WERI-Rb-1 (cell line): ENCODE data around the gene CD79A.

ENCODE experiments used
- DNase-seq: peaks from one replicate; pipeline ENCODE4 v3.0.0-alpha.2; 2020
- H3K27ac ChIP-seq: fragments of 250-450 bp; sonication (Bioruptor Pico); 2 replicates; pipeline ENCODE4 v1.5.1; 2020; ENCODE audit warnings: mild to moderate bottlenecking, moderate library complexity
- H3K27me3 ChIP-seq: fragments of 250-450 bp; sonication (Bioruptor Pico); 2 replicates; pipeline ENCODE4 v1.5.1; 2021; ENCODE audit warnings: mild to moderate bottlenecking, low read depth, moderate library complexity; ENCODE audit not compliant: insufficient read depth, severe bottlenecking
- H3K36me3 ChIP-seq: fragments of 250-450 bp; sonication (Bioruptor Pico); 2 replicates; pipeline ENCODE4 v1.5.1; 2020; ENCODE audit warnings: mild to moderate bottlenecking, moderate library complexity
- H3K4me3 ChIP-seq: 2 replicates; pipeline ENCODE4 v1.5.1; 2011; ENCODE audit warnings: low read depth, mild to moderate bottlenecking, control low read depth, low read length
- H3K9me3 ChIP-seq: fragments of 250-450 bp; sonication (Bioruptor Pico); 2 replicates; pipeline ENCODE4 v1.5.1; 2021; ENCODE audit warnings: mild to moderate bottlenecking, moderate library complexity; ENCODE audit not compliant: severe bottlenecking
- TF ChIP-seq, protein P1 (sequence below): IDR thresholded peaks from 2 replicates; pipeline ENCODE4 v1.5.1; 2011; ENCODE audit warnings: low read depth, mild to moderate bottlenecking, control low read depth, inconsistent platforms, low read length

The CD79A gene

DNA sequence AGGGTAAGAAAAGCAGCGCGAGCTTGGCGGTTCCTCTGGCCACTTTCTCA lies 32.3 kb upstream of the CD79A start, which contains the start of gene DMRTC2:
DMRTC2 (plus strand) TSS at position 42 of the 50 bp plus-strand sequence. CDS start 2,387 bp downstream, outside the sequence.
- TF ChIP-seq, protein P1, sequence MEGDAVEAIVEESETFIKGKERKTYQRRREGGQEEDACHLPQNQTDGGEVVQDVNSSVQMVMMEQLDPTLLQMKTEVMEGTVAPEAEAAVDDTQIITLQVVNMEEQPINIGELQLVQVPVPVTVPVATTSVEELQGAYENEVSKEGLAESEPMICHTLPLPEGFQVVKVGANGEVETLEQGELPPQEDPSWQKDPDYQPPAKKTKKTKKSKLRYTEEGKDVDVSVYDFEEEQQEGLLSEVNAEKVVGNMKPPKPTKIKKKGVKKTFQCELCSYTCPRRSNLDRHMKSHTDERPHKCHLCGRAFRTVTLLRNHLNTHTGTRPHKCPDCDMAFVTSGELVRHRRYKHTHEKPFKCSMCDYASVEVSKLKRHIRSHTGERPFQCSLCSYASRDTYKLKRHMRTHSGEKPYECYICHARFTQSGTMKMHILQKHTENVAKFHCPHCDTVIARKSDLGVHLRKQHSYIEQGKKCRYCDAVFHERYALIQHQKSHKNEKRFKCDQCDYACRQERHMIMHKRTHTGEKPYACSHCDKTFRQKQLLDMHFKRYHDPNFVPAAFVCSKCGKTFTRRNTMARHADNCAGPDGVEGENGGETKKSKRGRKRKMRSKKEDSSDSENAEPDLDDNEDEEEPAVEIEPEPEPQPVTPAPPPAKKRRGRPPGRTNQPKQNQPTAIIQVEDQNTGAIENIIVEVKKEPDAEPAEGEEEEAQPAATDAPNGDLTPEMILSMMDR: no peak
- Histone ChIP-seq H3K4me3 (no peak within 1 kb of the TSS), H3K36me3 (no peaks in the 10 kb centered on the region), H3K27me3 (no peaks in the 10 kb centered on the region), H3K9me3 (no peaks in the 10 kb centered on the region), H3K27ac (no peak within 1 kb of the TSS)
- DNase-seq: no peak

DNA sequence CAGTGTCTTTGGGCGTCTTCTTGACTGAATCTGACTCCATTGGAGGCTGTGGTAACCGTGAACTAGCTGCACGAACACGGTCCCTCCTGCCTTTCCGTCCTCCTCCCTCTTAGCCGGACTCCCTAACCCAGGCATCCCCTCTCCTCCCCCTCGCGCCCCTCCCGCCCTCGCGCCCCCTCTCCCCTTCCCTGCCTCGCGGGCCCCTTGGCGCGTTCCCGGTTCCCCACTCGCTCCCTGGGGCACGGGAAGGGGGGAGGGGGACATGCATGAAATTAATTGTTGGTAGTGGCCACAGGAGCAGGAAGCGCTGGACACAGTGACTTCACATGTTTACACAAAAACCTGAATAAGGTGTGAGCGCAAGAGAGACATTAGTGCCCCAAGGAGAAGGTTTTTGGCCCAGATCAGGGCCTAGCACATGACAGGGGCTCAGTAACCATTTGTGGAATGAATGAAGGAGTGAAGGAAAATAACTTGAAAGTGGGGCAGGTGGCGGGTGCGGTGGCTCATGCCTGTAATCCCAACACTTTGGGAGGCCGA lies 32.0 kb upstream of the CD79A start:
- no peaks in the 10 kb centered on the region for H3K27me3 ChIP-seq
- TF ChIP-seq, protein P1: no peak
- H3K27ac ChIP-seq: no peak overlapping the region
- H3K4me3 ChIP-seq: no peak overlapping the region
- H3K36me3 ChIP-seq: no peaks in the 10 kb centered on the region
- H3K9me3 ChIP-seq: no peaks in the 10 kb centered on the region
- no peak for DNase-seq

GRCh38 chr19:41847351-41848105 lies 29.6 kb upstream of the CD79A start:
- Histone ChIP-seq H3K27me3 (no peaks in the 10 kb centered on the region), H3K27ac (no peak overlapping the region), H3K4me3 (no peak overlapping the region), H3K36me3 (no peaks in the 10 kb centered on the region), H3K9me3 (no peaks in the 10 kb centered on the region)
- no peak for DNase-seq
- TF ChIP-seq, protein P1: no peak

- TF ChIP-seq, protein P1: no peak
- H3K27me3 ChIP-seq: no peaks in the 10 kb centered on the region
- no peak for DNase-seq
- no peak overlapping the region for H3K4me3 ChIP-seq
- no peaks in the 10 kb centered on the region for H3K9me3 ChIP-seq
- no peaks in the 10 kb centered on the region for H3K36me3 ChIP-seq
- no peak overlapping the region for H3K27ac ChIP-seq
Measured at GRCh38 chr19:41848666-41849065, 28.4 kb upstream of the CD79A start.

- Histone ChIP-seq H3K27me3 (no peaks in the 10 kb centered on the region), H3K36me3 (no peaks in the 10 kb centered on the region), H3K27ac (no peak overlapping the region), H3K9me3 (no peaks in the 10 kb centered on the region), H3K4me3 (no peak overlapping the region)
- TF ChIP-seq, protein P1: no peak
- DNase-seq: no peak
Measured at GRCh38 chr19:41849067-41849466, 28.0 kb upstream of the CD79A start.

DNA sequence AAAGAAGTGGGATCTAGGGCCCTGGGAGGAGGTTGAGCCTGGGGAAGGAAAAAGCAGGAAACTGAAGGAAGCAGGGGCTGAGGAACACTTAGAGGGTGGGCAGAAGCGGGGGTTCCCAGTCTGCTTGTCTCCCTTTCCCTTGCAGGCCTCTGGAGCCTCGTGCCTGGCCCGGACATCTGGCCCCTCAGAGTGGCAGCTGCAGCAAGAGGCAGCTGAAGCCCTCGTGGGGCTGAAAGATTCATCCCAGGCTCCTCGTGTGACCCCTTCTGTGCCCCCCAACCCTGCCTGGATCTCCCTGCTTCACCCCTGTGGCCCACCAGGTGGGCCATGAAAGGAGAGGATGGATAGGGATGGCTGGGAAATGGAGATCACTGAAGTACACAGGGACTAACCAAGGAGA lies 26.7 kb upstream of the CD79A start:
- H3K4me3 ChIP-seq: no peak overlapping the region
- no peaks in the 10 kb centered on the region for H3K9me3 ChIP-seq
- DNase-seq: no peak
- H3K36me3 ChIP-seq: no peaks in the 10 kb centered on the region
- TF ChIP-seq, protein P1: no peak
- H3K27me3 ChIP-seq: no peaks in the 10 kb centered on the region
- no peak overlapping the region for H3K27ac ChIP-seq
